Measurements from ENCODE around the gene SUSD1.

DNA sequence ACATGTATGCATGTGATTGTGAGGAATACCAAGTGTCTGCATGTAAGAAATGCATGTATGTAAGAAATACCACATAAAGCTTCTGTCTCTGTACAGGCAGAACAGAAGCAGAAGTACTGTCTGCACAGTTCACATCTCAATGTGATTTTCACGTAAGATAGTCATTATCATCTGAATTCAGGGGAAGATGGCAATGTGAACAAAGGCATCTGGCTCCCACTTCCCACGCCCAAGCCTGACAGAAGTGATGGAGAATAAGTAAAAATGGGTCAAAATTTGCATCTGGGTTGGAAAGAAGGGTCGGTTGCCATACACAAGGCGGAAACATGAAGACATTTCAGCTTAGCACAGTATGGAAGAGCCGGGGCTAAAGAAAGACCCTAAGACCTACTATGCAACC lies 71.7 kb downstream of the SUSD1 start:
- TF ChIP-seq, protein P1, sequence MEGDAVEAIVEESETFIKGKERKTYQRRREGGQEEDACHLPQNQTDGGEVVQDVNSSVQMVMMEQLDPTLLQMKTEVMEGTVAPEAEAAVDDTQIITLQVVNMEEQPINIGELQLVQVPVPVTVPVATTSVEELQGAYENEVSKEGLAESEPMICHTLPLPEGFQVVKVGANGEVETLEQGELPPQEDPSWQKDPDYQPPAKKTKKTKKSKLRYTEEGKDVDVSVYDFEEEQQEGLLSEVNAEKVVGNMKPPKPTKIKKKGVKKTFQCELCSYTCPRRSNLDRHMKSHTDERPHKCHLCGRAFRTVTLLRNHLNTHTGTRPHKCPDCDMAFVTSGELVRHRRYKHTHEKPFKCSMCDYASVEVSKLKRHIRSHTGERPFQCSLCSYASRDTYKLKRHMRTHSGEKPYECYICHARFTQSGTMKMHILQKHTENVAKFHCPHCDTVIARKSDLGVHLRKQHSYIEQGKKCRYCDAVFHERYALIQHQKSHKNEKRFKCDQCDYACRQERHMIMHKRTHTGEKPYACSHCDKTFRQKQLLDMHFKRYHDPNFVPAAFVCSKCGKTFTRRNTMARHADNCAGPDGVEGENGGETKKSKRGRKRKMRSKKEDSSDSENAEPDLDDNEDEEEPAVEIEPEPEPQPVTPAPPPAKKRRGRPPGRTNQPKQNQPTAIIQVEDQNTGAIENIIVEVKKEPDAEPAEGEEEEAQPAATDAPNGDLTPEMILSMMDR (IDR thresholded peaks at IDR 0.05), result no peak
- no peak for TF ChIP-seq ZFX (IDR thresholded peaks at IDR 0.05; ENCODE audit: borderline replicate concordance)
